Astrocyte of the spinal cord (primary cell): Measurements from ENCODE around the gene OSER1.

Experiments used
- DNase-seq: peaks from one replicate; pipeline ENCODE4 v3.0.0; 2011; ENCODE audit warnings: low read depth, low spot score
- H3K4me3 ChIP-seq: 2 replicates; pipeline ENCODE4 v1.5.1; 2011; ENCODE audit warnings: low read depth, mild to moderate bottlenecking, low read length, moderate library complexity
- CTCF ChIP-seq: IDR thresholded peaks from 2 replicates; pipeline ENCODE4 v1.5.1; 2012; ENCODE audit warnings: low read depth, mild to moderate bottlenecking, low read length, inconsistent platforms
- in situ Hi-C: cut with HindIII; loops from 2 replicates; pipeline ENCODE4 v1.10.0; 2017; ENCODE audit warnings: low sequenced_read_pairs

OSER1 gene

GRCh38 chr20:44187772-44188709, 22.5 kb downstream of the OSER1 start:
- no peak for TF ChIP-seq CTCF
- DNase-seq = peak; percentile 32
- peak overlapping the region; percentile 42 for H3K4me3 ChIP-seq
- in situ Hi-C loops = no loop called here

- peak within 1 kb of the TSS; percentile 42 for H3K4me3 ChIP-seq
- in situ Hi-C loops = no loop called here
- no peak for TF ChIP-seq CTCF
- DNase-seq = peak; percentile 54
Measured at GRCh38 chr20:44187054-44187771, 23.4 kb downstream of the OSER1 start, which contains the start of gene JPH2. Gene JPH2 (minus strand): TSS chr20:44187188. CDS start chr20:44186705, 483 bp downstream.

GRCh38 chr20:44186674-44187053, 23.9 kb downstream of the OSER1 start:
- no peak for TF ChIP-seq CTCF
- in situ Hi-C loops = no loop called here
- DNase-seq = no peak
- peak overlapping the region; percentile 42 for H3K4me3 ChIP-seq

- in situ Hi-C loops = no loop called here
- TF ChIP-seq CTCF = no peak
- no peak for DNase-seq
- no peak overlapping the region for H3K4me3 ChIP-seq
Measured at GRCh38 chr20:44186201-44186600, 24.4 kb downstream of the OSER1 start.

- in situ Hi-C loops = no loop called here
- no peak overlapping the region for H3K4me3 ChIP-seq
- no peak for TF ChIP-seq CTCF
- DNase-seq = no peak
Measured at GRCh38 chr20:44185574-44185973, 25.0 kb downstream of the OSER1 start.

- H3K4me3 ChIP-seq = no peak overlapping the region
- no peak for DNase-seq
- in situ Hi-C loops = no loop called here
- no peak for TF ChIP-seq CTCF
Measured at GRCh38 chr20:44183282-44183681, 27.3 kb downstream of the OSER1 start.
